ENCODE data around the gene CCDC15.
A peak's percentile ranks its signal among the peaks of the same experiment; 100 is the strongest.

The CCDC15 gene

DNA sequence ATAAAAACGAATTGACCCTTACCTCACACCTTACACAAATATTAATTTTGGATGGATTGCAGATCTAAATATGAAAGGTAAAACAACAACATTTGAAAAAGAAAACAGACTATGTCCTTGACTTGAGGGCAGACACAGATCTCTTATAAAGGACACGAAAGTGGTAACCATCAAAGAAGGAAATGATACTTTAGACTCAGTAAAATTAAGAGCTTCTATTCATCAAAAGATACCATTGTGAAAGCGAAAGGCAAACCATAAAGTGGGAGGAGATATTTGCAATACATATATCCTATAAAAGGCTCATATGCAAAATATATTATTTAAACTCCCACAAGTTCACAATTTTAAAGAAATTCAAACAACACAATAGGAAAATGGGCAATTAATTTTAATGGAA is 23.2 kb upstream of the CCDC15 start:
- in situ Hi-C loops (cut with MboI; ENCODE audit: low sequenced_read_pairs, unreplicated experiment): no loop called here
- peak; percentile 34 for DNase-seq (ENCODE audit: low spot score)
- TF ChIP-seq, protein P1, sequence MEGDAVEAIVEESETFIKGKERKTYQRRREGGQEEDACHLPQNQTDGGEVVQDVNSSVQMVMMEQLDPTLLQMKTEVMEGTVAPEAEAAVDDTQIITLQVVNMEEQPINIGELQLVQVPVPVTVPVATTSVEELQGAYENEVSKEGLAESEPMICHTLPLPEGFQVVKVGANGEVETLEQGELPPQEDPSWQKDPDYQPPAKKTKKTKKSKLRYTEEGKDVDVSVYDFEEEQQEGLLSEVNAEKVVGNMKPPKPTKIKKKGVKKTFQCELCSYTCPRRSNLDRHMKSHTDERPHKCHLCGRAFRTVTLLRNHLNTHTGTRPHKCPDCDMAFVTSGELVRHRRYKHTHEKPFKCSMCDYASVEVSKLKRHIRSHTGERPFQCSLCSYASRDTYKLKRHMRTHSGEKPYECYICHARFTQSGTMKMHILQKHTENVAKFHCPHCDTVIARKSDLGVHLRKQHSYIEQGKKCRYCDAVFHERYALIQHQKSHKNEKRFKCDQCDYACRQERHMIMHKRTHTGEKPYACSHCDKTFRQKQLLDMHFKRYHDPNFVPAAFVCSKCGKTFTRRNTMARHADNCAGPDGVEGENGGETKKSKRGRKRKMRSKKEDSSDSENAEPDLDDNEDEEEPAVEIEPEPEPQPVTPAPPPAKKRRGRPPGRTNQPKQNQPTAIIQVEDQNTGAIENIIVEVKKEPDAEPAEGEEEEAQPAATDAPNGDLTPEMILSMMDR (IDR thresholded peaks at IDR 0.05; ENCODE audit: borderline replicate concordance, control extremely low read depth, extremely low read depth, insufficient read depth, missing control alignments): no peak

DNA sequence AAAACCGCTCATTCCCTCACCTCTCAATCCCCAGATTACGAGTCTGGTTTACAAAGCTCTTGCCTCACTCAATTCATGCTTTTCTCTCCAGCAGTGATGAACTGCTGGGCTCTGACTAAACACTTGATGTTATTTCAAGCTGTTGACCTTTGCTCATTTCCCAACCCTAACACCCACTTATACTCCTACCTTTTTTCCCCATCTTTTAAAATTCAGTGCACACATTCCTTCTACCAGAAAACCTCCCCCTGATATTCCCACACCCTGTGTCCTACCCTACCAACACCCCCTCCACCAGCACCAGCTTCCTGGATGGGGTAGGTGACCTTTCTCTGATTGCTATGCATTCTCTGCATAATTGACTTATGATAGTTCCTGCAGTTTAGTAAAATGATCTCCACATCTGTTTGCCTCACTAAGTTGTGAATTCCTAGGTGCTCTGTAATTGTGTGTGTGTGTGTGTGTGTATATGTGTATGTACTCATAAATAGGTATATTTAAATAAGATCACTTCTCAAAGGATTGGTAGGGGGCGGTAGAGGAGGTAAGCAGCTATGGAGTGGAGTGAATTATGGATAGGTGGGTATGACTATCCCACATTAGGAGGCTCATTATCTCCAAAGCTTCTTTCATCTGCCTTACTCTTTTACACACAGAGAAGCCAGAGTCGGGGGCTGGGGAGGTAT is 19.0 kb upstream of the CCDC15 start:
- TF ChIP-seq, protein P1 (IDR thresholded peaks at IDR 0.05; ENCODE audit: borderline replicate concordance, control extremely low read depth, extremely low read depth, insufficient read depth, missing control alignments): no peak
- in situ Hi-C loops (cut with MboI; ENCODE audit: low sequenced_read_pairs, unreplicated experiment): no loop called here
- no peak for DNase-seq (ENCODE audit: low spot score)

DNA sequence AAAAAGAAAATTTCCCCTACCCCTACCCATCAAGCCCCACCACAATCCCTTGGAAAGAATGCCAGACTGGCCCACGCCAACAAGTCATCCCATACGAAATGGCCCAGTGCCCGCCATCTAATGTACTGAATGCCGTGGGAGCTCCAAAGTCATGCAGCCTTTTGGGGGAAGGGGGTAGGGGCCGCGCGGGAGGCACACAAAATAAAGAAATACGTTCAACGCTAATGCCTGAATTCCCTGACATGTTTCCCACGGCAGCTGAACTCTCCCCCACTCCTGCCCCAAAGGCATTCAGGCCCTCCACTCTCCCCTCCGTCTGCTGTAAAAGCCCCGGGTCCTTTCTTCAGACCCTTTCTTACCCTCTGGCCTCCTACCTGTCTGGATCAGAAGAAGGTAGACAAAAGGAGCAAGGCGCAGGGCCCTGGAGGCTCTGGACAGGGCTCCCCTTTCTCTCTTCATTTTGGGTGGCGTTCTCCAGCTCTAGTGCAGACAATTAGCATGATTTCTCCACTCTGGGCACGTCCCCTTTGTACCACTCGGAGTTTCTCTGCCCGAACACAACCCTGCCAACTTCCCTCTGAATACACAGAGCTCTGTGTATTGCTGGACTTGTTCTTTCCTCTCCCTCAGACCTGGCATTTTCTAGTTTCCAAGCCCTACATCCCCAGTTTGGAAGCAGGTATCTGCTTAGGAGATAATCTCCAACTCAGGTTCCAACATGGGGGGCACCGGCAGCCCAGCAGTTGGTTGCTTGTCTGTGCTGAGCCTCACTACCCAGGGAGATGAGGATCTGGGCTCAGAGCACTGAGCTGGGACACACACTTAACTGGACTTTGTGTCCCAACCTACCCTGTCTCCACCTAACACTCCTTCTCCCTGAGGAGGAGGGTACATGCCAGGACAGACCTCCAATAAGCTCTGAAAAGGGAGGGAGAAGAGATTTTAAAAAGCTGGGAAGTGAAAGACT is 18.2 kb upstream of the CCDC15 start, which contains the start of gene HEPACAM:
Gene HEPACAM (minus strand): TSS at position 500 of the 967 bp plus-strand sequence. CDS start 41 bp downstream, at position 459.
- TF ChIP-seq, protein P1 (IDR thresholded peaks at IDR 0.05; ENCODE audit: borderline replicate concordance, control extremely low read depth, extremely low read depth, insufficient read depth, missing control alignments): no peak
- in situ Hi-C loops (cut with MboI; ENCODE audit: low sequenced_read_pairs, unreplicated experiment): no loop called here
- no peak for DNase-seq (ENCODE audit: low spot score)

DNA sequence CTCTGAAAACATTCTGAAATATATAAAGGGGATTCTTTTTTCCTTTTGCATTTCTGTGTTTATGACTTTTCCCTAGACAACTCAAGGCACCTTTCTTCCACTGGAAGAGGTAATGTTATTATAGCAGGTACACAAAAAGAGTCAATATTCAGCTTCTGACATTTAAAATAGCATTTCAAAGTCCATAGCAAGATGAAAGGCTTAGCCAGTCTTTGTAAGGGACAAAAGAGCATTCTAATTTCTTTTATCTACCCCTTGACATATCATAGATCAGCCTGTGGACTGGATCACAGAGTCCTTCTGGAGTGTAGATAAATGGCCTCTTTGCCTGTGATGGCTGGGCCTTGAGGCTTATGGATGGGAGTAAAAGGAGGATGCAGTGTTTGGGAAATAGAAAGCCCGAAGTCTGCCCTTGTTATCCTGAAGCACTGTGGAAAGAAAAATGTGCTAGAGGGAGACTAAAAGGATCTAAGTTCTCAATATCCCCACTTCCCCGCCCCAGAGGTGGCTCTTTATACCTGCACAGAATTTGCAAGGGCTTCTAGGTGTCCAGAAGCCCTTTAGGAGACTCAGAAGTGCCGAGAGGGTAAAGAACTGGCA is 16.6 kb upstream of the CCDC15 start:
- TF ChIP-seq, protein P1 (IDR thresholded peaks at IDR 0.05; ENCODE audit: borderline replicate concordance, control extremely low read depth, extremely low read depth, insufficient read depth, missing control alignments): no peak
- DNase-seq (ENCODE audit: low spot score): no peak
- in situ Hi-C loops (cut with MboI; ENCODE audit: low sequenced_read_pairs, unreplicated experiment): no loop called here

DNA sequence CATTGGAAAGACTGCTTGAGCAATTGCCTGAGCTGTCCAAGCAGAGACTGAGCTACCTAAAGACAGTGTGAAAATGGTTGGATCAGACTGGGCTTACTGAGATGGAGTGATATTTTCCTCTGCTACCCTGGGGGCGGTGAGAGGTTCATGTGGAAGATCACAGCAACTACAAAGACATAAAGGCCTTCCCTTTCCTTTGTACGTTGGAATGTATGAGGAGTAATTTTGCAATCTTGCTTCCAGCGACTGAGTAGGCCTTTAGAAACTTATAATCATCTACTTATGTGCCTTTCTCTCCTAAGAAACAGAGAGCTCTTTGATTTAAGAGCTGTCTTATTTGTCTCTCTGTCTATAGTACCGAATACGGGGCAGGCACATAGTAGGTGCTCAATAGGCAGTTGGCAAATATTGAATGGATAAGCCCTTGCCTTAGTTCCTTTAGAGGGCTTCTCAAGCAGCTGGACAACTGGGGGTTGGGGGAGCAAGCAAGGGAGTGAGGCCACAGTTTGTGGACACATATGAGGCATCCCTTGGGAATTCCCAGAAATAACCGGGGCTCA is 15.7 kb upstream of the CCDC15 start:
- TF ChIP-seq, protein P1 (IDR thresholded peaks at IDR 0.05; ENCODE audit: borderline replicate concordance, control extremely low read depth, extremely low read depth, insufficient read depth, missing control alignments): no peak
- DNase-seq (ENCODE audit: low spot score): no peak
- in situ Hi-C loops (cut with MboI; ENCODE audit: low sequenced_read_pairs, unreplicated experiment): no loop called here

DNA sequence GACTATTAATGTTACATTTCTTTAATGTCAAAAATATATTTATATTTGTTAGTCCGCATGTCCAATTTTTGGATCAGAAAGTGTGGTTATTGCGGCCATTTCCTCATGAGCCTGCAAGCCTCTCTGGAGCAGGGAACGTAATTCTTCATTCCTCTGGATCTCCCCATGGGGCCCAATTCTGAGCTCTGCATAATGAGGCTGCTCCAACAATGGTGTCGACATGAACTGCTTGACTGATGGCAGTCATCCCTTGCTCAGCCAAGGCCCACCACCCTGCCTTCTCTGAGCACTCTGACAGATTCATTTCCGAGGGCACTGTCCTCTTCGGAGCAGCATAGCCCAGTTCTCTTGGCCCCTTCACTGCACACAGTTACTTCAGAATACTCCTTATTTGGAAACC is 15.0 kb upstream of the CCDC15 start:
- no peak for DNase-seq (ENCODE audit: low spot score)
- in situ Hi-C loops (cut with MboI; ENCODE audit: low sequenced_read_pairs, unreplicated experiment): no loop called here
- TF ChIP-seq, protein P1 (IDR thresholded peaks at IDR 0.05; ENCODE audit: borderline replicate concordance, control extremely low read depth, extremely low read depth, insufficient read depth, missing control alignments): no peak

Measured in GM13976 (cell line).